Smooth muscle cell (in vitro differentiated cells): Measurements from ENCODE around the gene AHCYL1. TPM values are rescaled to one million over a fixed set of nuclear protein-coding genes. Genes with fewer than 3 reads are reported as not detected.

Source experiments
- DNase-seq: peaks from one replicate; lab custom pipeline; 2025; ENCODE audit not compliant: unreplicated experiment; lab: John Stamatoyannopoulos, UW
- H2AFZ ChIP-seq: fragments of 200-600 bp; sonication (generic); 2 replicates; pipeline ENCODE4 v1.6.0; 2016; ENCODE audit warnings: antibody characterized with exemption, low read depth, mild to moderate bottlenecking
- H3F3A ChIP-seq: fragments of 200-600 bp; sonication (generic); 2 replicates; pipeline ENCODE4 v1.6.0; 2017; ENCODE audit warnings: antibody characterized with exemption, low read depth
- H3K27ac ChIP-seq: fragments of 200-600 bp; sonication (generic); 2 replicates; pipeline ENCODE4 v1.5.1; 2016; ENCODE audit warnings: low read depth, mild to moderate bottlenecking
- H3K27me3 ChIP-seq: fragments of 200-600 bp; sonication (generic); 2 replicates; pipeline ENCODE4 v1.6.1; 2016; ENCODE audit warnings: low read depth, mild to moderate bottlenecking
- H3K36me3 ChIP-seq: fragments of 200-600 bp; sonication (generic); 2 replicates; pipeline ENCODE4 v1.5.1; 2016; ENCODE audit warnings: low read depth
- H3K4me1 ChIP-seq: fragments of 200-600 bp; sonication (generic); 2 replicates; pipeline ENCODE4 v1.5.1; 2016; ENCODE audit warnings: low read depth
- H3K4me2 ChIP-seq: fragments of 200-600 bp; sonication (generic); 2 replicates; pipeline ENCODE4 v1.6.0; 2016; ENCODE audit warnings: mild to moderate bottlenecking
- H3K4me3 ChIP-seq: fragments of 200-600 bp; sonication (generic); 2 replicates; pipeline ENCODE4 v1.5.1; 2016; ENCODE audit warnings: mild to moderate bottlenecking
- H3K79me2 ChIP-seq: fragments of 200-600 bp; sonication (generic); 2 replicates; pipeline ENCODE4 v1.6.0; 2016; ENCODE audit warnings: low read depth, mild to moderate bottlenecking
- H3K9ac ChIP-seq: fragments of 200-600 bp; sonication (generic); 2 replicates; pipeline ENCODE4 v1.6.0; 2016; ENCODE audit warnings: low read depth
- H3K9me3 ChIP-seq: fragments of 200-600 bp; sonication (generic); replicated peaks from 2 replicates; pipeline ENCODE4 v1.5.1; 2016; ENCODE audit warnings: low read depth
- H4K20me1 ChIP-seq: fragments of 200-600 bp; sonication (generic); 2 replicates; pipeline ENCODE4 v1.6.0; 2016; ENCODE audit warnings: low read depth
- CTCF ChIP-seq: fragments of 200-600 bp; sonication (generic); IDR thresholded peaks from 2 replicates; pipeline ENCODE4 v1.5.1; 2017; ENCODE audit warnings: borderline replicate concordance, mild to moderate bottlenecking, antibody characterized with exemption; ENCODE audit not compliant: insufficient read depth, poor library complexity, severe bottlenecking
- WGBS: methylation state at CpG from one replicate; pipeline ENCODE4 v1.1.7; 2016; ENCODE audit warnings: low lambda C conversion rate; 5-methylcytosine and 5-hydroxymethylcytosine counted together
- polyA plus RNA-seq: library from polyadenylated mRNA; unstranded; fragments of >200 nt; fragmentation: Nextera tagmentation; extraction: Ambion mirVana; gene quantifications from 2 replicates; pipeline ENCODE4 v1.2.1, GENCODE V29; 2016
- total RNA-seq: library from RNA; depleted of rRNA; stranded (reverse); fragments of >200 nt; gene quantifications from 2 replicates; pipeline ENCODE4 v1.2.3, GENCODE V29; 2014

AHCYL1 gene
- total and polyA plus RNA-seq, 2 experiments from 2014 or later = 79.5 to 144 TPM

GRCh38 chr1:110033421-110033820 lies 48.9 kb downstream of the AHCYL1 start:
- DNase-seq = no peak
- Histone ChIP-seq H3K9me3 (no peaks in the 10 kb centered on the region), H3K4me1 (peaks cover 8% of the 10 kb centered on the region), H3K36me3 (no peaks in the 10 kb centered on the region), H4K20me1 (peaks cover 26% of the 10 kb centered on the region), H3K27me3 (no peaks in the 10 kb centered on the region), H3K27ac (no peak overlapping the region), H3K9ac (no peak overlapping the region), H2AFZ (peak overlapping the region; percentile 73), H3K4me3 (no peak overlapping the region), H3K4me2 (no peak overlapping the region), H3K79me2 (peaks cover 22% of the 10 kb centered on the region), H3F3A (no peaks in the 10 kb centered on the region)
- 92% methylated on average over 5 of the region's 5 CpGs for WGBS
- no peak for TF ChIP-seq CTCF

GRCh38 chr1:110034040-110034450 lies 49.5 kb downstream of the AHCYL1 start:
- Histone ChIP-seq H3K27ac (peak overlapping the region; percentile 82), H3K36me3 (no peaks in the 10 kb centered on the region), H3K4me2 (peak overlapping the region; percentile 91), H3K4me1 (peaks cover 8% of the 10 kb centered on the region), H2AFZ (peak overlapping the region; percentile 73), H3K9me3 (no peaks in the 10 kb centered on the region), H3K27me3 (no peaks in the 10 kb centered on the region), H3K79me2 (peaks cover 22% of the 10 kb centered on the region), H3K9ac (peak overlapping the region; percentile 98), H3F3A (no peaks in the 10 kb centered on the region), H3K4me3 (peak overlapping the region; percentile 91), H4K20me1 (peaks cover 26% of the 10 kb centered on the region)
- DNase-seq = no peak
- WGBS = 72% methylated on average over 4 of the region's 4 CpGs
- no peak for TF ChIP-seq CTCF

GRCh38 chr1:110034451-110035235 lies 50.1 kb downstream of the AHCYL1 start, which contains the start of gene STRIP1:
Gene STRIP1, plus strand, starts transcription at chr1:110034624. Its CDS starts 14 bp downstream, at chr1:110034638.
- Histone ChIP-seq H3K9me3 (no peaks in the 10 kb centered on the region), H4K20me1 (peaks cover 26% of the 10 kb centered on the region), H2AFZ (peak within 1 kb of the TSS; percentile 73), H3F3A (no peaks in the 10 kb centered on the region), H3K79me2 (peaks cover 22% of the 10 kb centered on the region), H3K36me3 (no peaks in the 10 kb centered on the region), H3K4me2 (peak within 1 kb of the TSS; percentile 91), H3K27ac (peak within 1 kb of the TSS; percentile 82), H3K27me3 (no peaks in the 10 kb centered on the region), H3K4me1 (peaks cover 8% of the 10 kb centered on the region), H3K4me3 (peak within 1 kb of the TSS; percentile 91), H3K9ac (peak within 1 kb of the TSS; percentile 98)
- DNase-seq = peak; percentile 67
- TF ChIP-seq CTCF = no peak
- WGBS = under 1% methylated on average over 45 of the region's 66 CpGs
